ENCODE measurements around the gene SSPN.

GRCh38 chr12:26172539-26172938, 22.8 kb upstream of the SSPN start:
- TF ChIP-seq ZFP3 (CRISPR knock-in tag; IDR thresholded peaks at IDR 0.05) (no peak), BACH2 (CRISPR knock-in tag; IDR thresholded peaks at IDR 0.05; ENCODE audit: borderline replicate concordance) (no peak)

Data from SK-N-SH treated with all-trans-retinoic acid at 6 μM for 48 hours (cell line).